Thyroid gland (tissue), 4 donors: ENCODE results near the gene NDUFB6.

Experiments used
- POLR2A ChIP-seq, 2 donors: fragments of 450-650 bp; IDR thresholded peaks; one replicate each; pipeline ENCODE4 v1.6.1; 2017; ENCODE audit warnings: antibody characterized with exemption in 2 of 2, mild to moderate bottlenecking in 2 of 2, moderate library complexity in 1 of 2
- TF ChIP-seq, protein P1 (sequence below), 6 experiments: fragments of 200-600 bp in 3 of 6; fragments of 450-650 bp in 3 of 6; sonication (generic) in 3 of 6; IDR thresholded peaks; one replicate each; pipeline ENCODE4 v1.5.1; 2016 to 2019; ENCODE audit warnings: antibody characterized with exemption in 6 of 6, mild to moderate bottlenecking in 2 of 6, inconsistent platforms in 1 of 6, moderate library complexity in 1 of 6

DNA sequence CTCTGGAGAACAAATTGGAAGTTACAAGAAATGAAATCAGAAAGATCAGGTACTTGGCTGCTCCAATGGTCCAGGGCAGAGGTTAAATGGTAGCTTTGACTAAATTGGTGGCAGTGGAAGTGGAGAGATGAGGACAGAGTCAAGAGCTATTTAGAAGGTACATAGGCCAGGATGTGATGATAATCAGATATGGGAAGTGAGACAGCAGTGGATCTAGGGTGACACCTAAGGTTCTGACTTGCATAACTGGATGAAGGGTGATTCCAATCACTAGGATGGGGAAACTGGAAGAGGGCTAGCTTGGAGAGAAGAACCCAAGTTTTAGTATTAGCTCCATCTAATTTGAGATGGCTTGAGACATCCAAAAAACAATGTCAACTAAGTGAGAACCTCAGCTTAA lies 24.0 kb upstream of the NDUFB6 start:
- TF ChIP-seq, protein P1, sequence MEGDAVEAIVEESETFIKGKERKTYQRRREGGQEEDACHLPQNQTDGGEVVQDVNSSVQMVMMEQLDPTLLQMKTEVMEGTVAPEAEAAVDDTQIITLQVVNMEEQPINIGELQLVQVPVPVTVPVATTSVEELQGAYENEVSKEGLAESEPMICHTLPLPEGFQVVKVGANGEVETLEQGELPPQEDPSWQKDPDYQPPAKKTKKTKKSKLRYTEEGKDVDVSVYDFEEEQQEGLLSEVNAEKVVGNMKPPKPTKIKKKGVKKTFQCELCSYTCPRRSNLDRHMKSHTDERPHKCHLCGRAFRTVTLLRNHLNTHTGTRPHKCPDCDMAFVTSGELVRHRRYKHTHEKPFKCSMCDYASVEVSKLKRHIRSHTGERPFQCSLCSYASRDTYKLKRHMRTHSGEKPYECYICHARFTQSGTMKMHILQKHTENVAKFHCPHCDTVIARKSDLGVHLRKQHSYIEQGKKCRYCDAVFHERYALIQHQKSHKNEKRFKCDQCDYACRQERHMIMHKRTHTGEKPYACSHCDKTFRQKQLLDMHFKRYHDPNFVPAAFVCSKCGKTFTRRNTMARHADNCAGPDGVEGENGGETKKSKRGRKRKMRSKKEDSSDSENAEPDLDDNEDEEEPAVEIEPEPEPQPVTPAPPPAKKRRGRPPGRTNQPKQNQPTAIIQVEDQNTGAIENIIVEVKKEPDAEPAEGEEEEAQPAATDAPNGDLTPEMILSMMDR (IDR thresholded peaks at IDR 0.05), result no peak
- no peak for TF ChIP-seq POLR2A (IDR thresholded peaks at IDR 0.05)
